Measurements from ENCODE around the gene SLAIN2. TPM values are rescaled to one million over a fixed set of nuclear protein-coding genes. Genes with fewer than 3 reads are reported as not detected.

SLAIN2 gene
- total RNA-seq, 1 donor from 2014 or later: 94.3 TPM

DNA sequence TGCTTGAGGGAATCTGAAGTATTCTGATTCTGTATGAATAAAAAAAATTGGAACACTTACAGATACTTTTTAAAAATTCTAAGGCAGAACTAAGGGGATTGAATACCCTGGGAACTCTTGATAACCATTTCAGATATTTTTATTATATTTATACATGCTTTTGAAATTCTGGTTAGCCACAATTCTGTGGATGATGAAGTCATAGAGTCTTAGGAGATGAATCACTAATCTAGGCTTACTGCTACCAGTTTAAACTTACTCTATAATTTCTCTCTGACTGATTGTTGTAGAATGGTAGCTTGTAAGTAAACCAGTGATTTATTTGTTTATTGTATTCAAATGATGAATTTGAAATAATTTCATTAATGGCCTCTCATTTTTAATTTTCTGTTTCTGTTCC is 11.4 kb upstream of the SLAIN2 start:
- no peak overlapping the region for H3K27ac ChIP-seq
- no peak overlapping the region for H3K4me3 ChIP-seq
- TF ChIP-seq, protein P1, sequence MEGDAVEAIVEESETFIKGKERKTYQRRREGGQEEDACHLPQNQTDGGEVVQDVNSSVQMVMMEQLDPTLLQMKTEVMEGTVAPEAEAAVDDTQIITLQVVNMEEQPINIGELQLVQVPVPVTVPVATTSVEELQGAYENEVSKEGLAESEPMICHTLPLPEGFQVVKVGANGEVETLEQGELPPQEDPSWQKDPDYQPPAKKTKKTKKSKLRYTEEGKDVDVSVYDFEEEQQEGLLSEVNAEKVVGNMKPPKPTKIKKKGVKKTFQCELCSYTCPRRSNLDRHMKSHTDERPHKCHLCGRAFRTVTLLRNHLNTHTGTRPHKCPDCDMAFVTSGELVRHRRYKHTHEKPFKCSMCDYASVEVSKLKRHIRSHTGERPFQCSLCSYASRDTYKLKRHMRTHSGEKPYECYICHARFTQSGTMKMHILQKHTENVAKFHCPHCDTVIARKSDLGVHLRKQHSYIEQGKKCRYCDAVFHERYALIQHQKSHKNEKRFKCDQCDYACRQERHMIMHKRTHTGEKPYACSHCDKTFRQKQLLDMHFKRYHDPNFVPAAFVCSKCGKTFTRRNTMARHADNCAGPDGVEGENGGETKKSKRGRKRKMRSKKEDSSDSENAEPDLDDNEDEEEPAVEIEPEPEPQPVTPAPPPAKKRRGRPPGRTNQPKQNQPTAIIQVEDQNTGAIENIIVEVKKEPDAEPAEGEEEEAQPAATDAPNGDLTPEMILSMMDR (IDR thresholded peaks at IDR 0.05): no peak
- no peaks in the 10 kb centered on the region for H3K4me1 ChIP-seq
- no peaks in the 10 kb centered on the region for H3K27me3 ChIP-seq
- no peaks in the 10 kb centered on the region for H3K36me3 ChIP-seq
- no peaks in the 10 kb centered on the region for H3K9me3 ChIP-seq
- DNase-seq (no peak), ATAC-seq (no peak)
- intact Hi-C loops (cut with DNase I): no loop called here

DNA sequence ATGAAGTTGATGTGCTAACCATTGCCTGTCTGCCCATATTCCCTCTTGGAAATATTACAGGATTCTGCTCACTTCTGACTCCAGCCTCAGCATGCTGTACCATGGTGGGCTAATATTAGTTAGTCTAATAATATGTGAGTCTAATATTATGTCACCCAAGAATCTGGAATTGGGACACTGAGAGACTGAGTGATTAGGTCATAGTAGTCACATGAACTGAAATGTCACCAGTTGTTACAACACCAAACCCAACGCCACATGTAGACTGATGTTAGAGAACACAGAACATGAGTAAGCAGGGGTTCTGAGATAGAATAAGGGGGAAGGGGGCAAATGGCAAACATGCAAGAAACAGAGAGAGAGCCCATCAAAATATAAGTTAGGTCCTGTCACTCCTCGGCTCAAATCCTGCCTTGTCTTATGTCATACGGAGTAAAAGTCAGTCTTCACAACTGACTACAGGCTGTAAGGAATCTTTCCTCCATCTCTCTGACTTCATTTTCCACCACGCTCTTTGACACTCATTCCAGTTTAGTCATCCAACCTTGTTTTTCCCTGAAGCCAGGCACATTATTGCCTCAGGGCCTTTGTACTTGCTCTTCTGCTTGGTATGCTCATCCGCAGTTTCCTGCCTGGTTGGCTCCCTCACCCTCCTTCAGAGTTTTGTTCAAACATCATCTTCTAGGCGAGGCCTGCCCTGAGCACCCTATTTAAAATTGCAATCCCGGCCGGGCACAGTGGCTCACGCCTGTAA is 9.6 kb upstream of the SLAIN2 start:
- no peak overlapping the region for H3K4me3 ChIP-seq
- intact Hi-C loops (cut with DNase I): no loop called here
- H3K27ac ChIP-seq: no peak overlapping the region
- no peaks in the 10 kb centered on the region for H3K27me3 ChIP-seq
- no peaks in the 10 kb centered on the region for H3K4me1 ChIP-seq
- ATAC-seq: peak; percentile 70
- no peak for DNase-seq
- H3K9me3 ChIP-seq: no peaks in the 10 kb centered on the region
- no peaks in the 10 kb centered on the region for H3K36me3 ChIP-seq
- TF ChIP-seq, protein P1 (IDR thresholded peaks at IDR 0.05): no peak

DNA sequence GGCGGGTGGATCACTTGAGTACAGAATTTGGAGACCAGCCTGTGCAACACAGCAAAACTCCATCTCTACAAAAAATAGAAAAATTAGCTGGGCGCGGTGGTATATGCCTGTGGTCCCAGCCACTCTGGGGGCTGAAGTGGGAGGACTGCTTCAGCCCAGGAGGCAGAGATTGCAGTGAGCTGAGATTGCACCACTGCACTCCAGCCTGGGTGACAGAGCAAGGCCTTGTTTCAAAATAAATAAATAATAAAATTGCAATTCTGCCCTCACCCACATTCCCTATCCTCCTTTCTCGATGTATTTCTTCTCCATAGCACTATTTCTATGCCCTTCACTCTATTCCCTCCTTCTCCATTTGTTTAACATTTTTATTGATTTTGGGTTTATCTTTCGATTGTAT is 8.7 kb upstream of the SLAIN2 start:
- no peak overlapping the region for H3K4me3 ChIP-seq
- ATAC-seq (peak; percentile 54), DNase-seq (no peak)
- H3K36me3 ChIP-seq: no peaks in the 10 kb centered on the region
- no peaks in the 10 kb centered on the region for H3K9me3 ChIP-seq
- no peaks in the 10 kb centered on the region for H3K4me1 ChIP-seq
- intact Hi-C loops (cut with DNase I): no loop called here
- H3K27ac ChIP-seq: no peak overlapping the region
- TF ChIP-seq, protein P1 (IDR thresholded peaks at IDR 0.05): no peak
- no peaks in the 10 kb centered on the region for H3K27me3 ChIP-seq

DNA sequence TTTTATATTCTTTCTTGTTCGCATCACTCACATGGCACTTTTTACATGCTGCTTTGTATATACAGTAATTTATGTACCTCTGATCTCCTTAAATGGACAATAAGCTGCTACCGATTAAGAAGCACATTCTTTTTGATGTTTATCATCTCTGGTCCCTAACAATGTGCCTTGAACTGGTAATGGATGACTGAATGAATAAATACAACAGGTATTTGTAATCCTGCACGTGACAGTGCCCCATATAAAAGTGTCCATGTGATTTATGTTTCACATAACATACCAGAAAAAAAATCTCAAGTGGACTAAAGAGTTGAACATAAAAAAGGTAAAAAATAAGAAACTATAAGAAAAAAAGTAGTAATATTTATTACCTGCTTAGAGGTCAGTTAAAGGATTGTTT is 7.7 kb upstream of the SLAIN2 start:
- TF ChIP-seq, protein P1 (IDR thresholded peaks at IDR 0.05): no peak
- ATAC-seq (no peak), DNase-seq (no peak)
- no peaks in the 10 kb centered on the region for H3K27me3 ChIP-seq
- no peaks in the 10 kb centered on the region for H3K36me3 ChIP-seq
- no peaks in the 10 kb centered on the region for H3K4me1 ChIP-seq
- no peak overlapping the region for H3K4me3 ChIP-seq
- intact Hi-C loops (cut with DNase I): no loop called here
- H3K27ac ChIP-seq: no peak overlapping the region
- H3K9me3 ChIP-seq: no peaks in the 10 kb centered on the region

DNA sequence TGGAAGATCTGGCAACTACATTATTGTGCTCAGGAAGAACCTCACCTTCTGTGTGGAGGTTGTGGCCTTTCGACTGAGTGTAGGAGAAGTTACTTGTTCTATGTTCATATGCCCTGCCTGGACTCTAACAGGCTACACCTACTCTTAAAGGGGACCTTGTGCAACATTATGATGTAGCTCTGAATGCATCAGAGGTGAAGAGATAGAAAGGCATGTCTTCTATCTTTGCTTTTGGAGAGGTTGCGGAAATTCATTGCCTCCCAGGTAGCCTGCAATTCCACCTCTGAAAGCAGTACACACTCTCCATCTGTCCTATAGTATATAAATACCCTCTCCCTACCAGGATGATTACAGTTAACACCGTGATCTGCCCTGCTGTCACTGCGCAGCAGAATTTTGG is 7.1 kb upstream of the SLAIN2 start:
- intact Hi-C loops (cut with DNase I): no loop called here
- DNase-seq: no peak
- Histone ChIP-seq H3K4me1 (no peaks in the 10 kb centered on the region), H3K36me3 (no peaks in the 10 kb centered on the region), H3K9me3 (no peaks in the 10 kb centered on the region), H3K27me3 (no peaks in the 10 kb centered on the region), H3K27ac (no peak overlapping the region), H3K4me3 (no peak overlapping the region)
- ATAC-seq: peak; percentile 13
- TF ChIP-seq, protein P1 (IDR thresholded peaks at IDR 0.05): no peak
